K562 (cell line): ENCODE data around the gene RNF121. TPM values are rescaled to one million over a fixed set of nuclear protein-coding genes. Genes with fewer than 3 reads are reported as not detected.

Source experiments
- ATAC-seq: fragments of 200-7000 bp; cut with Tn5 transposase; 3 replicates; pipeline ENCODE4 v1.9.1; 2020; ENCODE audit warnings: moderate library complexity
- BruUV-seq: library from RNA; stranded (reverse); fragments of 400-500 nt; replicated peaks from 2 replicates; lab custom pipeline; 2021; lab: Mats Ljungman, UMichigan
- CTCF ChIA-PET: fragments of 300-600 bp; formaldehyde crosslinking; extraction: SDS; loops from one replicate; lab custom pipeline; 2021; ENCODE audit warnings: low intra/inter-chr PET ratio; lab: Yijun Ruan, JAX
- POLR2A ChIA-PET: fragments of 300-600, 350-650 bp; sonication (Branson Sonifier 250); formaldehyde crosslinking; extraction: SDS; loops from one replicate; lab custom pipeline; 2021; ENCODE audit warnings: antibody characterized with exemption, inconsistent platforms; lab: Yijun Ruan, JAX
- DNase-seq, 4 experiments: peaks; one replicate each; pipeline versions ENCODE4 v3.0.0 to v3.0.0-alpha.2; 2011 to 2018; ENCODE audit warnings: low spot score in 3 of 4, mixed read lengths in 3 of 4; ENCODE audit errors: extremely low read depth in 1 of 4
- FAIRE-seq: peaks from 2 replicates; lab custom pipeline; 2011; peaks lifted over from hg19 to GRCh38; lab: Jason Lieb, UNC
- H2AFZ ChIP-seq: 2 replicates; pipeline ENCODE4 v1.6.0; 2011; ENCODE audit warnings: low read depth, low read length, control low read depth, inconsistent platforms
- H3K27ac ChIP-seq: fragments of 200-600 bp; 3 replicates; pipeline ENCODE4 v1.8.0; 2011; ENCODE audit warnings: low read depth, mild to moderate bottlenecking, control low read depth, inconsistent platforms, low read length, moderate library complexity, mixed read lengths; ENCODE audit errors: extremely low read depth
- H3K27me3 ChIP-seq, 2 experiments: fragments of 300-600 bp in 1 of 2; 2 replicates in 1 of 2; 3 replicates in 1 of 2; pipeline versions ENCODE4 v1.6.0 to v1.8.0; 2011; ENCODE audit warnings: inconsistent platforms in 2 of 2, low read length in 2 of 2, mild to moderate bottlenecking in 1 of 2, mixed read lengths in 1 of 2, moderate library complexity in 1 of 2; ENCODE audit not compliant: control insufficient read depth in 2 of 2, insufficient read depth in 2 of 2
- H3K36me3 ChIP-seq: fragments of 300-600 bp; 3 replicates; pipeline ENCODE4 v1.8.0; 2011; ENCODE audit warnings: mild to moderate bottlenecking, low read length, inconsistent platforms; ENCODE audit not compliant: control insufficient read depth, insufficient read depth
- H3K4me1 ChIP-seq, 2 experiments: fragments of 200-600 bp in 1 of 2; replicated peaks in 1 of 2; 2 replicates in 1 of 2; 3 replicates in 1 of 2; pipeline versions ENCODE4 v1.5.1 to v1.8.0; 2011; ENCODE audit warnings: inconsistent platforms in 2 of 2, low read length in 2 of 2, mild to moderate bottlenecking in 1 of 2, mixed read lengths in 1 of 2, moderate library complexity in 1 of 2; ENCODE audit not compliant: control insufficient read depth in 2 of 2, insufficient read depth in 2 of 2
- H3K4me2 ChIP-seq: 2 replicates; pipeline ENCODE4 v1.6.1; 2011; ENCODE audit warnings: low read length, control low read depth, inconsistent platforms, mixed read lengths; ENCODE audit not compliant: insufficient read depth
- H3K4me3 ChIP-seq: fragments of 200-600 bp; sonication (generic), shearing (Covaris generic); 2 replicates; pipeline ENCODE4 v1.5.1; 2016; ENCODE audit warnings: control low read depth, inconsistent platforms
- H3K79me2 ChIP-seq: fragments of 200-600 bp; 3 replicates; pipeline ENCODE4 v1.8.0; 2011; ENCODE audit warnings: low read length, inconsistent platforms; ENCODE audit not compliant: control insufficient read depth, insufficient read depth
- H3K9ac ChIP-seq, 2 experiments: 2 replicates each; pipeline versions ENCODE4 v1.6.0 to v1.6.1; 2011; ENCODE audit warnings: low read depth in 2 of 2, low read length in 2 of 2, control low read depth in 1 of 2, inconsistent platforms in 1 of 2, mild to moderate bottlenecking in 1 of 2, mixed read lengths in 1 of 2; ENCODE audit not compliant: insufficient read depth in 1 of 2
- H3K9me1 ChIP-seq: one replicate; pipeline ENCODE4 v1.6.0; 2011; ENCODE audit warnings: inconsistent platforms, mild to moderate bottlenecking, low read length, moderate library complexity; ENCODE audit not compliant: control insufficient read depth, insufficient read depth
- H3K9me3 ChIP-seq: replicated peaks from 2 replicates; pipeline ENCODE4 v1.5.1; 2011; ENCODE audit warnings: low read depth, low read length, inconsistent platforms; ENCODE audit not compliant: control insufficient read depth, insufficient read depth
- H4K20me1 ChIP-seq: replicated peaks from 2 replicates; pipeline ENCODE4 v1.6.1; 2011; ENCODE audit warnings: low read length, inconsistent platforms, mixed read lengths; ENCODE audit not compliant: control insufficient read depth, insufficient read depth
- PML ChIP-seq: IDR thresholded peaks from 2 replicates; pipeline ENCODE4 v1.6.1; 2012; ENCODE audit warnings: low read length, inconsistent platforms
- WGBS: fragments of 100-300 bp; shearing (Covaris generic); methylation state at CpG from one replicate; pipeline ENCODE4 v1.1.6; 2016; ENCODE audit warnings: low coverage, mixed read lengths; ENCODE audit not compliant: insufficient coverage; ENCODE audit errors: missing lambda C conversion rate; 5-methylcytosine and 5-hydroxymethylcytosine counted together
- in situ Hi-C: fragments of 300-500 bp; cut with MboI; formaldehyde crosslinking; loops from 4 replicates; pipeline ENCODE4 v1.15.0; 2018; ENCODE audit warnings: inconsistent platforms, mixed read lengths
- intact Hi-C: fragments of 100-400 bp; cut with micrococcal nuclease; formaldehyde crosslinking; loops from 2 replicates; pipeline ENCODE4 v1.14.2; 2022
- polyA plus RNA-seq, 8 experiments: library from polyadenylated mRNA; depleted of rRNA in 4 of 8; stranded (reverse) in 5 of 8; unstranded in 3 of 8; fragments of >200 nt; fragmentation: Nextera tagmentation in 2 of 8; fragmentation: Illumina TruSeq in 1 of 8; extraction: Ambion mirVana in 2 of 8; extraction: Trizol in 1 of 8; gene quantifications; 2 replicates each; pipeline versions ENCODE4 v1.2.1 to v1.2.3, GENCODE V29; 2011 to 2014; ENCODE audit warnings: inconsistent platforms in 1 of 8, missing spikeins in 1 of 8
- total RNA-seq, 7 experiments: library from RNA; depleted of rRNA in 6 of 7; stranded (reverse); fragments of >200 nt in 6 of 7; fragmentation: Illumina TruSeq in 2 of 7; extraction: Trizol in 2 of 7; gene quantifications; 2 replicates each; pipeline versions ENCODE4 v1.2.1 to v1.2.3, GENCODE V29; 2011 to 2021; ENCODE audit warnings: low replicate concordance in 1 of 7
- TF ChIP-seq, protein P1 (sequence below): sonication (generic); formaldehyde crosslinking; IDR thresholded peaks from 2 replicates; pipeline ENCODE4 v1.9.0; 2022; ENCODE audit warnings: mild to moderate bottlenecking, missing genetic modification reagents
- TF ChIP-seq, protein P2 (sequence below), 2 experiments: fragments of 450-650 bp in 1 of 2; sonication (generic) in 1 of 2; formaldehyde crosslinking in 1 of 2; IDR thresholded peaks; 2 replicates each; pipeline versions ENCODE4 v1.7.1 to v1.9.0; 2016 to 2022; ENCODE audit warnings: inconsistent platforms in 1 of 2, mild to moderate bottlenecking in 1 of 2, missing genetic modification reagents in 1 of 2

Gene RNF121
- total and polyA plus RNA-seq, 9 of the 15 experiments (the other 6 are each of a cell fraction or from before 2014, with no cell fraction given), result 8.0 to 63.4 (median 20.5) TPM

DNA sequence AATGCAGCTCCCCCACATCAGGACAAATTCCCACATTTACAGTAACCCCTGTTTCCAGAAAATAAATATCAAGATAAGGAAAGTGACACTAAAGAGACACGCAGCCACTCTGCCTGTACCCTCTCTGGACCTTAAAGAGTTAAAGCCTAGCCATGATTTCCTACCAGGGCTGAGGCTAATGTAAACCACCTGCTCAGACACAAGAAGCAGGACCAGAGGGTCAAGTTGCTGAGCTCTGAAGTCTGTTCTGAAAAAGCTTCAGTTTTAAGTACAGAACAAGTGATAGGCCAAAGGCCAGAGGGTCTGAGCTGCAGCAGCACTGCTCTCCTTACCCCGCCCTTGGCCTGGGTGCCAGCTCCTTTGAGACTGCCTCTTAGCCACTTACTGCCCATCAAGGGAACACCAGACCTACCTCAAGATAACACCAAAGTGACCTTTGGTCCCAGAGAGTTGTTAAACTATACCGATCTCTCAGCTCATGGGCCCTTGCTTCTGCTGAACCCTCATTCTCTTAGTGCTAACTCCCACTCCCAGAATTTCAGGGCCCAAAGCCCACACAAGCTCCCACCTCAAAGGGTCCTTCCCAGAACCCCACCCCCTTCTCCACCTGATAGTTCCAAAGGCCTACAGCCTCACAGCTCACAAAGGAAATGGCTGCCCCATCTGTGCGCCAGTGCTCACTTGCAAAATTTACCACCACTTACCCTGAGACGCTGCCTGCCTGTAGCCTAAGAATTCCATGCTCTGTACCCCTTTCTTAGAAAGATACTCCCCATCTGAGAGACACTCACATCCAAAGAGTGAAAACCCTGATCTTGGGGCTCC is 110.4 kb downstream of the RNF121 start:
- Histone ChIP-seq H3K9ac (no peak overlapping the region; a peak in 1 of 4 replicates), H4K20me1 (0 out of 2 replicates have a peak, but pooled peaks cover 10% of the 10 kb centered on the region), H3K9me3 (no peaks in the 10 kb centered on the region), H2AFZ (no peak overlapping the region), H3K27ac (no peak overlapping the region), H3K4me2 (no peak overlapping the region), H3K36me3 (peaks cover 17% of the 10 kb centered on the region), H3K27me3 (no peaks in the 10 kb centered on the region), H3K4me3 (no peak overlapping the region), H3K79me2 (peaks cover 66% of the 10 kb centered on the region), H3K4me1 (peaks cover 26 to 30% of the 10 kb centered on the region in 2 experiments), H3K9me1 (peaks cover 3% of the 10 kb centered on the region)
- WGBS, result 68% methylated on average over 5 of the region's 5 CpGs
- in situ Hi-C loops (no loop called here), intact Hi-C loops (no loop called here)
- ChIA-PET CTCF (no interaction called here), POLR2A (interaction anchor here (0.6 to 2.0 kb wide), 4 partner anchors 8 to 23 kb away, joined by 3 to 5 read pairs (median 3); no protein-coding TSS in a partner anchor)
- no peak for ATAC-seq
- no peak for DNase-seq
- no peak for FAIRE-seq
- no TSS peak for BruUV-seq
- TF ChIP-seq PML, result no peak
- TF ChIP-seq, protein P1, sequence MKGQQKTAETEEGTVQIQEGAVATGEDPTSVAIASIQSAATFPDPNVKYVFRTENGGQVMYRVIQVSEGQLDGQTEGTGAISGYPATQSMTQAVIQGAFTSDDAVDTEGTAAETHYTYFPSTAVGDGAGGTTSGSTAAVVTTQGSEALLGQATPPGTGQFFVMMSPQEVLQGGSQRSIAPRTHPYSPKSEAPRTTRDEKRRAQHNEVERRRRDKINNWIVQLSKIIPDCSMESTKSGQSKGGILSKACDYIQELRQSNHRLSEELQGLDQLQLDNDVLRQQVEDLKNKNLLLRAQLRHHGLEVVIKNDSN, result no peak
- TF ChIP-seq, protein P2, sequence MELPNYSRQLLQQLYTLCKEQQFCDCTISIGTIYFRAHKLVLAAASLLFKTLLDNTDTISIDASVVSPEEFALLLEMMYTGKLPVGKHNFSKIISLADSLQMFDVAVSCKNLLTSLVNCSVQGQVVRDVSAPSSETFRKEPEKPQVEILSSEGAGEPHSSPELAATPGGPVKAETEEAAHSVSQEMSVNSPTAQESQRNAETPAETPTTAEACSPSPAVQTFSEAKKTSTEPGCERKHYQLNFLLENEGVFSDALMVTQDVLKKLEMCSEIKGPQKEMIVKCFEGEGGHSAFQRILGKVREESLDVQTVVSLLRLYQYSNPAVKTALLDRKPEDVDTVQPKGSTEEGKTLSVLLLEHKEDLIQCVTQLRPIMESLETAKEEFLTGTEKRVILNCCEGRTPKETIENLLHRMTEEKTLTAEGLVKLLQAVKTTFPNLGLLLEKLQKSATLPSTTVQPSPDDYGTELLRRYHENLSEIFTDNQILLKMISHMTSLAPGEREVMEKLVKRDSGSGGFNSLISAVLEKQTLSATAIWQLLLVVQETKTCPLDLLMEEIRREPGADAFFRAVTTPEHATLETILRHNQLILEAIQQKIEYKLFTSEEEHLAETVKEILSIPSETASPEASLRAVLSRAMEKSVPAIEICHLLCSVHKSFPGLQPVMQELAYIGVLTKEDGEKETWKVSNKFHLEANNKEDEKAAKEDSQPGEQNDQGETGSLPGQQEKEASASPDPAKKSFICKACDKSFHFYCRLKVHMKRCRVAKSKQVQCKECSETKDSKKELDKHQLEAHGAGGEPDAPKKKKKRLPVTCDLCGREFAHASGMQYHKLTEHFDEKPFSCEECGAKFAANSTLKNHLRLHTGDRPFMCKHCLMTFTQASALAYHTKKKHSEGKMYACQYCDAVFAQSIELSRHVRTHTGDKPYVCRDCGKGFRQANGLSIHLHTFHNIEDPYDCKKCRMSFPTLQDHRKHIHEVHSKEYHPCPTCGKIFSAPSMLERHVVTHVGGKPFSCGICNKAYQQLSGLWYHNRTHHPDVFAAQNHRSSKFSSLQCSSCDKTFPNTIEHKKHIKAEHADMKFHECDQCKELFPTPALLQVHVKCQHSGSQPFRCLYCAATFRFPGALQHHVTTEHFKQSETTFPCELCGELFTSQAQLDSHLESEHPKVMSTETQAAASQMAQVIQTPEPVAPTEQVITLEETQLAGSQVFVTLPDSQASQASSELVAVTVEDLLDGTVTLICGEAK (IDR thresholded peaks at IDR 0.05), result no peak
- TF ChIP-seq, protein P2 (CRISPR knock-in tag; IDR thresholded peaks at IDR 0.05), result no peak
